GM21737 (cell line): ENCODE data around the gene ZFX.

Experiments used
- ATAC-seq: cut with Tn5 transposase; IDR thresholded peaks from one replicate; pipeline ENCODE4 v1.9.1; 2021; ENCODE audit warnings: mild to moderate bottlenecking, moderate library complexity; ENCODE audit not compliant: unreplicated experiment

The ZFX gene

GRCh38 chrX:24200133-24200532, 50.6 kb downstream of the ZFX start:
- ATAC-seq, result no peak

GRCh38 chrX:24201216-24201615, 51.7 kb downstream of the ZFX start:
- ATAC-seq, result no peak

GRCh38 chrX:24202465-24203031, 53.0 kb downstream of the ZFX start:
- ATAC-seq, result no peak

GRCh38 chrX:24203072-24203808, 53.7 kb downstream of the ZFX start:
- ATAC-seq, result no peak

- ATAC-seq, result no peak
Measured at GRCh38 chrX:24204331-24204730, 54.8 kb downstream of the ZFX start.

GRCh38 chrX:24204958-24205357, 55.4 kb downstream of the ZFX start:
- no peak for ATAC-seq

GRCh38 chrX:24207826-24208225, 58.3 kb downstream of the ZFX start:
- no peak for ATAC-seq

GRCh38 chrX:24208496-24209240, 59.1 kb downstream of the ZFX start:
- no peak for ATAC-seq

- no peak for ATAC-seq
Measured at GRCh38 chrX:24210190-24210589, 60.7 kb downstream of the ZFX start.

GRCh38 chrX:24214568-24214967, 65.0 kb downstream of the ZFX start:
- ATAC-seq, result no peak

GRCh38 chrX:24215272-24215671, 65.7 kb downstream of the ZFX start:
- no peak for ATAC-seq

- ATAC-seq, result no peak
Measured at GRCh38 chrX:24216037-24216436, 66.5 kb downstream of the ZFX start.

- ATAC-seq, result no peak
Measured at GRCh38 chrX:24216827-24217226, 67.3 kb downstream of the ZFX start.

GRCh38 chrX:24219320-24219719, 69.8 kb downstream of the ZFX start:
- ATAC-seq, result no peak

GRCh38 chrX:24221872-24222271, 72.3 kb downstream of the ZFX start:
- ATAC-seq, result no peak

GRCh38 chrX:24225265-24225664, 75.7 kb downstream of the ZFX start:
- no peak for ATAC-seq

GRCh38 chrX:24226176-24226575, 76.6 kb downstream of the ZFX start:
- ATAC-seq, result no peak

GRCh38 chrX:24228596-24228995, 79.1 kb downstream of the ZFX start:
- no peak for ATAC-seq

- no peak for ATAC-seq
Measured at GRCh38 chrX:24229400-24229879, 79.9 kb downstream of the ZFX start.

- no peak for ATAC-seq
Measured at GRCh38 chrX:24229976-24230375, 80.4 kb downstream of the ZFX start.

- ATAC-seq, result no peak
Measured at GRCh38 chrX:24231131-24231540, 81.6 kb downstream of the ZFX start.

- no peak for ATAC-seq
Measured at GRCh38 chrX:24231641-24232179, 82.2 kb downstream of the ZFX start.
